ENCODE results near the gene SUMO2.
"Not testable (repeated sequence)": the region's sequence is repeated elsewhere in the genome, so short reads cannot be mapped to it uniquely, and the experiment has no call there.

Gene SUMO2

GRCh38 chr17:75174996-75175395, 7.8 kb downstream of the SUMO2 start:
- H3K27me3 ChIP-seq (replicated peaks in 2 of 5; ENCODE audit: control insufficient read depth in 4 of 5, insufficient read depth in 5 of 5, low read length in 4 of 5) = no peaks in the 10 kb centered on the region
- ChIA-PET CTCF (interaction anchor here (1.3 to 13.2 kb wide), 3 partner anchors 22 to 60 kb away, joined by 6 to 156 read pairs (median 7); no protein-coding TSS in a partner anchor), POLR2A (interaction anchor here (1.1 kb wide), 1 partner anchor 9 kb away, joined by 3 read pairs; no protein-coding TSS in a partner anchor)
- no peak overlapping the region for H3K4me3 ChIP-seq (ENCODE audit: control insufficient read depth in 1 of 7, extremely low read depth in 1 of 7, insufficient read depth in 4 of 7, low read depth in 2 of 7, low read length in 6 of 7)
- DNase-seq = no peak
- H3K9me3 ChIP-seq (ENCODE audit: control extremely low read depth in 1 of 5, control insufficient read depth in 4 of 5, insufficient read depth in 2 of 5, low read depth in 1 of 5, low read length in 4 of 5) = no peaks in the 10 kb centered on the region
- peaks cover 14 to 65% (median 42%) of the 10 kb centered on the region in 4 experiments for H3K36me3 ChIP-seq (ENCODE audit: control insufficient read depth in 4 of 4, insufficient read depth in 4 of 4, low read length in 3 of 4)
- H3K27ac ChIP-seq (ENCODE audit: insufficient read depth in 1 of 2, low read depth in 1 of 2, low read length in 2 of 2, poor library complexity in 1 of 2, severe bottlenecking in 2 of 2) = no peak overlapping the region
- H3K4me1 ChIP-seq (ENCODE audit: control extremely low read depth in 1 of 4, control insufficient read depth in 4 of 4, insufficient read depth in 4 of 4, low read length in 3 of 4) = peaks cover 0 to 3% (median under 1%) of the 10 kb centered on the region in 4 experiments
- WGBS (ENCODE audit: insufficient coverage) = 95% methylated on average over 7 of the region's 11 CpGs

DNA sequence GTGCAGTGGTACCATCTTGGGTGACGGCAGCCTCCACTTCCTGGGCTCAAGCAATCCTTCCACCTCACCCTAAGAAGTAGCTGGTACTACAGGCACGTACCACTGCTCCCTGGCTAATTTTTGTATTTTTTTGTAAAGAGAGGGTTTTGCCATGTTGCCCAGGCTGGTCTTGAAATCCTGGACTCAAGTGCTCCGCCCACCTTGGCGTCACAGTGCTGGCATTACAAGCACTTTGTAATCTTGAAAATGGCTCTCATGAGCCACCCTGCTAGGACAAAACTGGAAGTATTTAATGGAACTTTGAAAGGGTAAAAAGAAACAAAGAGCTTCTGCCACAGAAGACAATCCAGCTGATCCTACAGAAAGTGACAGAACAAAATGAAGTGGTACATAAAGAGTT, 9.2 kb downstream of the SUMO2 start:
- peaks cover 14 to 56% (median 39%) of the 10 kb centered on the region in 4 experiments for H3K36me3 ChIP-seq (ENCODE audit: control insufficient read depth in 4 of 4, insufficient read depth in 4 of 4, low read length in 3 of 4)
- DNase-seq = no peak
- no peaks in the 10 kb centered on the region for H3K9me3 ChIP-seq (ENCODE audit: control extremely low read depth in 1 of 5, control insufficient read depth in 4 of 5, insufficient read depth in 2 of 5, low read depth in 1 of 5, low read length in 4 of 5)
- no peak overlapping the region for H3K4me3 ChIP-seq (ENCODE audit: control insufficient read depth in 1 of 7, extremely low read depth in 1 of 7, insufficient read depth in 4 of 7, low read depth in 2 of 7, low read length in 6 of 7)
- CTCF ChIA-PET = interaction anchor here (0.7 to 13.2 kb wide), 9 partner anchors 11 to 212 kb away, joined by 3 to 156 read pairs (median 5); partner anchors contain the start of genes ARMC7, JPT1 and NT5C
- POLR2A ChIA-PET = interaction anchor here (0.7 kb wide), 1 partner anchor 27 kb away, joined by 4 read pairs; no protein-coding TSS in a partner anchor
- WGBS (ENCODE audit: insufficient coverage) = 100% methylated on average over 3 of the region's 4 CpGs
- H3K27me3 ChIP-seq (replicated peaks in 2 of 5; ENCODE audit: control insufficient read depth in 4 of 5, insufficient read depth in 5 of 5, low read length in 4 of 5) = no peaks in the 10 kb centered on the region
- peaks cover 0 to 2% (median 0%) of the 10 kb centered on the region in 4 experiments for H3K4me1 ChIP-seq (ENCODE audit: control extremely low read depth in 1 of 4, control insufficient read depth in 4 of 4, insufficient read depth in 4 of 4, low read length in 3 of 4)
- H3K27ac ChIP-seq (ENCODE audit: insufficient read depth in 1 of 2, low read depth in 1 of 2, low read length in 2 of 2, poor library complexity in 1 of 2, severe bottlenecking in 2 of 2) = peak overlapping the region in 1 of 2 experiments; percentile 37

DNA sequence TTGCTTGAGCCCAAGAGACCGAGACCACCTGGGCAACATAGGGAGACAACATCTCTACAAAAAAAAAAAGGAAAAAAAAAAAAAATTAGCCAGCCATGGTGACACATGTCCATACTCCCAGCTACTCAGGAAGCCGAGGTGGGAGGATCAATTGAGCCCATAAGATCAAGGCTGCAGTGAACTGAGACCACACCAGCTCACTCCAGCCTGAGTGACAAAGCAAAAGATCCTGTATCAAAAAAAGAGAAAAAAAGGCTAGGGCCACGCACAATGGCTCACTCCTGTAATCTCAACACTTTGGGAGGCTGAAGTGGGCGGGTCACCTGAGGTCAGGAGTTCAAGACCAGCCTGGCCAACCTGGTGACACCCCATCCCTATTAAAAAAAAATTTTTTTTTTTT, 13.8 kb downstream of the SUMO2 start:
- Histone ChIP-seq H3K36me3 (ENCODE audit: control insufficient read depth in 4 of 4, insufficient read depth in 4 of 4, low read length in 3 of 4) (peaks cover 10 to 48% (median 31%) of the 10 kb centered on the region in 4 experiments), H3K27ac (ENCODE audit: insufficient read depth in 1 of 2, low read depth in 1 of 2, low read length in 2 of 2, poor library complexity in 1 of 2, severe bottlenecking in 2 of 2) (no peak overlapping the region), H3K4me3 (ENCODE audit: control insufficient read depth in 1 of 7, extremely low read depth in 1 of 7, insufficient read depth in 4 of 7, low read depth in 2 of 7, low read length in 6 of 7) (no peak overlapping the region), H3K27me3 (replicated peaks in 2 of 5; ENCODE audit: control insufficient read depth in 4 of 5, insufficient read depth in 5 of 5, low read length in 4 of 5) (no peaks in the 10 kb centered on the region), H3K4me1 (ENCODE audit: control extremely low read depth in 1 of 4, control insufficient read depth in 4 of 4, insufficient read depth in 4 of 4, low read length in 3 of 4) (peaks cover 0 to 2% (median 0%) of the 10 kb centered on the region in 4 experiments), H3K9me3 (ENCODE audit: control extremely low read depth in 1 of 5, control insufficient read depth in 4 of 5, insufficient read depth in 2 of 5, low read depth in 1 of 5, low read length in 4 of 5) (no peaks in the 10 kb centered on the region)
- CTCF ChIA-PET = interaction anchor here (0.6 to 13.2 kb wide), 5 partner anchors 18 to 311 kb away, joined by 3 to 156 read pairs (median 3); no protein-coding TSS in a partner anchor
- WGBS (ENCODE audit: insufficient coverage) = no CpG with 5 or more reads among the region's 4 CpGs
- POLR2A ChIA-PET = interaction anchor here (0.6 to 0.7 kb wide), 3 partner anchors 14 to 93 kb away, joined by 3 to 7 read pairs (median 3); no protein-coding TSS in a partner anchor
- DNase-seq = no peak

DNA sequence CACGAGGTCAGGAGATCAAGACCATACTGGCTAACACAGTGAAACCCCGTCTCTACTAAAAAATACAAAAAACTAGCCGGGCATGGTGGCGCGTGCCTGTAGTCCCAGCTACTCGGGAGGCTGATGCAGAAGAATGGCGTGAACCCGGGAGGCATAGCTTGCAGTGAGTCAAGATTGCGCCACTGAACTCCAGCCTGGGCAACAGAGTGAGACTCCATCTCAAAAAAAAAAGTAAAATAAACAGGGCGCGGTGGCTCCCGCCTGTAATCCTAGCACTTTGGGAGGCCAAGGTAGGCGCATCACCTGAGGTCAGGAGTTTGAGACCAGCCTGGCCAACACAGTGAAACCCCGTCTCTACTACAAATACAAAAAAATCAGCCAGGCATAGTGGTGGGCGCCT, 18.2 kb downstream of the SUMO2 start:
- H3K9me3 ChIP-seq (ENCODE audit: control extremely low read depth in 1 of 5, control insufficient read depth in 4 of 5, insufficient read depth in 2 of 5, low read depth in 1 of 5, low read length in 4 of 5); H3K4me1 ChIP-seq (ENCODE audit: control extremely low read depth in 1 of 4, control insufficient read depth in 4 of 4, insufficient read depth in 4 of 4, low read length in 3 of 4); H3K27me3 ChIP-seq (replicated peaks in 2 of 5; ENCODE audit: control insufficient read depth in 4 of 5, insufficient read depth in 5 of 5, low read length in 4 of 5); H3K27ac ChIP-seq (ENCODE audit: insufficient read depth in 1 of 2, low read depth in 1 of 2, low read length in 2 of 2, poor library complexity in 1 of 2, severe bottlenecking in 2 of 2); DNase-seq; H3K4me3 ChIP-seq (ENCODE audit: control insufficient read depth in 1 of 7, extremely low read depth in 1 of 7, insufficient read depth in 4 of 7, low read depth in 2 of 7, low read length in 6 of 7): not testable (repeated sequence)
- CTCF ChIA-PET = interaction anchor here (0.9 kb wide), 2 partner anchors 13 to 33 kb away, joined by 3 read pairs; partner anchors contain the start of gene NT5C
- POLR2A ChIA-PET = interaction anchor here (0.6 kb wide), 1 partner anchor 51 kb away, joined by 3 read pairs; no protein-coding TSS in a partner anchor
- 98% methylated on average over 12 of the region's 15 CpGs for WGBS (ENCODE audit: insufficient coverage)
- H3K36me3 ChIP-seq (ENCODE audit: control insufficient read depth in 4 of 4, insufficient read depth in 4 of 4, low read length in 3 of 4) = peaks cover 3 to 42% (median 20%) of the 10 kb centered on the region in 4 experiments

- no peak for DNase-seq
- ChIA-PET CTCF (interaction anchor here (0.6 to 1.0 kb wide), 3 partner anchors 15 to 51 kb away, joined by 3 read pairs; no protein-coding TSS in a partner anchor), POLR2A (interaction anchor here (0.9 kb wide), 1 partner anchor 8 kb away, joined by 5 read pairs; the partner anchor contains the start of gene JPT1)
- 100% methylated on average over 5 of the region's 5 CpGs for WGBS (ENCODE audit: insufficient coverage)
- Histone ChIP-seq H3K4me1 (ENCODE audit: control extremely low read depth in 1 of 4, control insufficient read depth in 4 of 4, insufficient read depth in 4 of 4, low read length in 3 of 4) (no peaks in the 10 kb centered on the region), H3K4me3 (ENCODE audit: control insufficient read depth in 1 of 7, extremely low read depth in 1 of 7, insufficient read depth in 4 of 7, low read depth in 2 of 7, low read length in 6 of 7) (no peak overlapping the region), H3K27me3 (replicated peaks in 2 of 5; ENCODE audit: control insufficient read depth in 4 of 5, insufficient read depth in 5 of 5, low read length in 4 of 5) (no peaks in the 10 kb centered on the region), H3K36me3 (ENCODE audit: control insufficient read depth in 4 of 4, insufficient read depth in 4 of 4, low read length in 3 of 4) (peaks cover 0 to 34% (median 18%) of the 10 kb centered on the region in 4 experiments), H3K27ac (ENCODE audit: insufficient read depth in 1 of 2, low read depth in 1 of 2, low read length in 2 of 2, poor library complexity in 1 of 2, severe bottlenecking in 2 of 2) (no peak overlapping the region), H3K9me3 (ENCODE audit: control extremely low read depth in 1 of 5, control insufficient read depth in 4 of 5, insufficient read depth in 2 of 5, low read depth in 1 of 5, low read length in 4 of 5) (no peaks in the 10 kb centered on the region)
These were observed 19.7 kb downstream of the SUMO2 start for GRCh38 chr17:75163074-75163473.

DNA sequence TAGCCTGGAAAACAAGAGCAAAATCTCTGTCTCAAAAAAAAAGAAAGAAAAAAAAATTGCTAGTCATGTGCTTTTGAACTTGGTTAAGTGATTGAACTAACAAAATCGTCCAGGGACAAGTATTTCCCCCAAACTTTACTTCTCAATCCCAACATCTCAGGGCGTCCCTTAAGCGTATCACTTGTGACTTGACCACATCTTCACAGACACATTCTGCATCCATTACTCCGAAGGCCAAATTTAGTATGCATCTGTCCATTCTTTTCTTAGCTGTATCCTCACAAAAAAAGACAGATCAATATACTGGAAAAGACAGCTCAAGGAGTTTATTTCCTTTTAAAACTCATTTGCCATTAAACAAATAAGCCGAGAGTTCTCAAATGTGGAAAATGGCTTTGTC, 22.5 kb downstream of the SUMO2 start:
- CTCF ChIA-PET = interaction anchor here (0.9 to 1.4 kb wide), 2 partner anchors 12 to 36 kb away, joined by 4 to 7 read pairs; no protein-coding TSS in a partner anchor
- 89% methylated on average over 3 of the region's 5 CpGs for WGBS (ENCODE audit: insufficient coverage)
- POLR2A ChIA-PET = no interaction called here

More for the DNA sequence above, 22.5 kb downstream of the SUMO2 start:
- H3K4me1 ChIP-seq (ENCODE audit: control extremely low read depth in 1 of 4, control insufficient read depth in 4 of 4, insufficient read depth in 4 of 4, low read length in 3 of 4) = peaks cover 0 to 2% (median 0%) of the 10 kb centered on the region in 4 experiments
- H3K9me3 ChIP-seq (ENCODE audit: control extremely low read depth in 1 of 5, control insufficient read depth in 4 of 5, insufficient read depth in 2 of 5, low read depth in 1 of 5, low read length in 4 of 5) = no peaks in the 10 kb centered on the region
- H3K36me3 ChIP-seq (ENCODE audit: control insufficient read depth in 4 of 4, insufficient read depth in 4 of 4, low read length in 3 of 4) = peaks cover 0 to 13% (median 6%) of the 10 kb centered on the region in 4 experiments
- no peak overlapping the region for H3K4me3 ChIP-seq (ENCODE audit: control insufficient read depth in 1 of 7, extremely low read depth in 1 of 7, insufficient read depth in 4 of 7, low read depth in 2 of 7, low read length in 6 of 7)
- no peak overlapping the region for H3K27ac ChIP-seq (ENCODE audit: insufficient read depth in 1 of 2, low read depth in 1 of 2, low read length in 2 of 2, poor library complexity in 1 of 2, severe bottlenecking in 2 of 2)
- DNase-seq = no peak
- H3K27me3 ChIP-seq (replicated peaks in 2 of 5; ENCODE audit: control insufficient read depth in 4 of 5, insufficient read depth in 5 of 5, low read length in 4 of 5) = no peaks in the 10 kb centered on the region

All from common myeloid progenitor, CD34-positive (primary cell).